Activated T-cell treated with anti-CD3 and anti-CD28 coated beads, Interleukin-2, amount 50 U/mL, for 1 hour (primary cell): Measurements from ENCODE around the gene KRTAP10-6.
"Not testable (repeated sequence)": the region's sequence is repeated elsewhere in the genome, so short reads cannot be mapped to it uniquely, and the experiment has no call there.

ENCODE experiments used
- DNase-seq: peaks from one replicate; pipeline ENCODE4 v3.0.0-alpha.2; 2020

KRTAP10-6 gene

DNA sequence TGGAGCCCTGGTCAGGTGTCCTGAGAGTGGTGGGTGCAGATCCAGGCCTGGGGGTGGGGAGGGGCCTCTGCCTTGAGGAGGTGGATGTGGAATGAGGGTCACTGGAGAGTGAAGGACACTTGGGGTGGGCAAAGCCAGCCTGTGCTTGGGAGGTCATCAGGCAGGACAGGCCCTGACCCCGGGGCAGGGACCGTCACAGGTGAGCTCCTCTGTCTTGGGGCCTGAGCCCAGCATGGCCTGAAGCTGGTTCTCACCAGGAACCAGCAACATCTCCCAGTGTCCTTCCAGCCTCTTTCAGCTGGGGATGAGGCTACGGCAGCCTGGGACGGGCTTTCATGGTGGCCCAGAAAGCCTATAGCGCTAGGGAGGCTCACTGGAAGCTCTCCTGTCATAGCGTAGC is 40.2 kb downstream of the KRTAP10-6 start:
- DNase-seq, result no peak

DNA sequence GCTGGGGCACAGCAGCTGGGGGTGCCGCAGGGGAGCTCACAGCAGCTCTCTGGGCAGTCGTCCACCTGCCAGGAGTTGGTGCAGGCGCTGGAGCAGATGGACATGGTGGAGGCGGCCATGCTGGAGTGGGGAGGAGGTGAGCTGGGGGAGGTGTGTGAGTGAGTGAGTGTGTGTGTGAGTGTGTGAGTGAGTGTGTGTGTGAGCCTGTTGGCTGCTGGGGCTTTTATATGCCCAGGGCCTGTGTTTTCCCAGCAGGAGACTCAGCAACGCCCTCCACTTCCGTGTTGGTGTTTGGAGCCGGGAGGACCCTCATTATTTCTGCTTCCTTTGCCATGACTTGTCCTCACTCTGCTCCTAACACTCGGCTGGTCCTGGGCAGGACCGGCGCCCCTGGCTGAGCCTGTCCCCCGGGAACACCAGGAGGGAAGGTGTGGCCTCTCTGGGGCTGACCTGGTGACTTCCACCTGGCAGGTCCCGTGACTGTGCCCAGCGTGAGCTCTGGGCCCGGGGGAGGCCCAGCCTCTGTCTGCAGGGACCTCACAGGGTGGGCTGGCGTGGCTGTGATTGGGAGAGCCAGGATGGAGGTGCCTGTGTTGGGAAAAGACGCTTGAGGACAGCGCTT is 40.9 kb downstream of the KRTAP10-6 start, which contains the start of gene KRTAP10-2:
KRTAP10-2 (minus strand) TSS at position 166 of the 622 bp plus-strand sequence; CDS start at position 119, 47 bp downstream.
- no peak for DNase-seq

DNA sequence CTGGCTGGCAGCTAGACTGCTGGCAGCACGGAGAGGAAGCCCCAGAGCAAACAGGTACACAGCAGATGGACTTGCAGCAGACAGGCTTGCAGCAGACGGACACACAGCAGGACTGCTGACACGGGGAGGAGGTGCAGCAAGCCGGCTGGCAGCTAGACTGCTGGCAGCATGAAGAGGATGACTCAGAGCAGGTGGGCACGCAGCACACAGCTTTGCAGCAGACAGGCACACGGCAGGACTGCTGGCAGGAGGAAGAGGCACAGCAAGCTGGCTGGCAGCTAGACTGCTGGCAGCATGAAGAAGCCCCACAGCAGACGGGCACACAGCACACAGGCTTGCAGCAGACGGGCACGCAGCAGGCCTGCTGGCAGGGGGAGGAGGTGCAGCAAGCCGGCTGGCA is 41.5 kb downstream of the KRTAP10-6 start:
- no peak for DNase-seq

DNA sequence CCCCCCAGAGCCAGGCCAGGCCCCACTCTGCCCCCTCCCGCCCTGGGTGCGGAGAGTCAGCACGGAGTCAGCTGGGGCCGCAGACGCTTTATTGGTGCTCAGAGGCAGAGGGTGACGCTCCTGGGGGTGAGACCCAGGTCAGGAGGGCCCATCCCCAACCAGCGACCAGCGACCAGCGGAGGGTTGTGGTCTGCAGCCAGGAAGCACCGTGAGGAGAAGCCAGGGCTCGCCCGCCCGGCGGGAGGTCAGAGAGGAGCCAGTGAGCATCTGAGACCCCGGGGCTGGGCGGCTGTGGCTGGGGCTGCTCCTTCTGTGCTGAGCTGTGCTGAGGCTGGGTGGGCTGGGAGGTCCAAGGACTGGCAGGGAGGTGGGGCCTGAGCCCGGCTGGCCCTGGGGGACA is 42.0 kb downstream of the KRTAP10-6 start:
- DNase-seq, result not testable (repeated sequence)

DNA sequence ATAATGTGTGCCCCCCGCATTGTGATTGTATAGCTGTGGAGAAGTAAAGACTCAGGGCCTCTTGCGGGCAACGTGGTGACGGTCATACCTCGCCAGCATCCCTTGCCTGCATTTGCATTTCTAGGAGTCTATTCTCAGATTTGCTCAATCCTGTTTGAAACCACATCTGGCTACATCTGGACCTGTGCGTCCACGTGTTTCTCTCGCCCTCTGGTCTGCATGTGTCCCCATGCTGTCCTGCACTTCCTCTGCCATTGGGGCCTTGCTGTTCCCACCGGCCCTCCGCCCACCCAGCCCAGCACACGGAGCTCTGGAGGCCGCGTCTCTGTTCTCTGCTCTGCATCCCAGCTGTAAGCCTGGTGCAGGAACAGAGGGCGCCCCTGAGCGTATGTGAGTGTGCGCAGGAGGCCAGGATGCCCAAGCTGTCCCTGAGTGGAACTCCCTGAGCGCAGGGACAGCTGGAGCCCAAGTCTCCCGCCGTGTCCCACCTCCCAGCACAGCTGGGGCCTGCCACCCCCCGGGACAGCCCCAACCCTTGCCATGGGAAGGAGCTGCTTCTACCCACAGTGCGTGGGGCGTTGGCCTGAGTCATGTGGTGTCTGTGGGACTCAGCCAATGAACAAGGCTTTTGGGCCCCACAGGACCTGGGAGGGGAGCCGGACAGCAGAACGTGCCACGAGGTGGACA is 42.6 kb downstream of the KRTAP10-6 start:
- DNase-seq, result no peak

DNA sequence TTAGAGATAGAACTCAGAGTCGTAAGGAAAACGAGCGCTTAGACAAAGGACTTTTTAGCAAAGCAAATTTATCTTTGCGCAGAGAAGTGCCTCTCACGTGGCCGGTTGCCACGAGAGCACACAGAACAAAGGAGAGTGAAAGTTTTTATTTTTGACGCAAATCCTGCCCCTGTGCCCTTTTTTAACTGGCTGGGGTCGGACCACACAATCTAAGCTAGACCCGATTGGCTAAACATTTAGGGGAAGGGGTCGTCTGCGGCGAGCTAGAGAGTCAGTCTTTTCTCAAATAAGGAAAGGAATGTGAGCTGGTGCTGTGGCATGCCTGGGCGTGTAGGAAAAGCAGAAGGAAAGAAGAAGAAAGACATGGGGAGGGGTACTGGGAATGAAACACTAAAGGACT is 43.4 kb downstream of the KRTAP10-6 start:
- DNase-seq, result no peak

DNA sequence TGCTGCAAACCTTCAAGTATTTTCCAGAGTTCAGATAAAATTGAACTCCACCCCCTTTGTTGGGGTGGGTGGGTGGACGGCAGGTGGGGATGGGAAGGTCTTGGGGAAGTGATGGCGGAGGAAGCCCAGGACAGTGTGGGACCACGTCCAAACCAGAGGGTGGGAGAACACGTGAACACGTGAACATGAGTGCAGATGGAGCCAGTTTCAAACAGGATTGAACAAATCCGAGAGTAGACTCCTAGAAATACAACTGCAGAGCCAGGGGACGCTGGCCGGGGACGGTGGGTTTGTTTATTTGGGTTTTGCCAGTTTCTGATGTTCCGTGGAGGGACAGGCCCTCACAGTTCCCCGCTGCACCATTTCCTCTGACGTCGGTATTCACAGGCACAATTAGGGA is 43.9 kb downstream of the KRTAP10-6 start:
- no peak for DNase-seq

DNA sequence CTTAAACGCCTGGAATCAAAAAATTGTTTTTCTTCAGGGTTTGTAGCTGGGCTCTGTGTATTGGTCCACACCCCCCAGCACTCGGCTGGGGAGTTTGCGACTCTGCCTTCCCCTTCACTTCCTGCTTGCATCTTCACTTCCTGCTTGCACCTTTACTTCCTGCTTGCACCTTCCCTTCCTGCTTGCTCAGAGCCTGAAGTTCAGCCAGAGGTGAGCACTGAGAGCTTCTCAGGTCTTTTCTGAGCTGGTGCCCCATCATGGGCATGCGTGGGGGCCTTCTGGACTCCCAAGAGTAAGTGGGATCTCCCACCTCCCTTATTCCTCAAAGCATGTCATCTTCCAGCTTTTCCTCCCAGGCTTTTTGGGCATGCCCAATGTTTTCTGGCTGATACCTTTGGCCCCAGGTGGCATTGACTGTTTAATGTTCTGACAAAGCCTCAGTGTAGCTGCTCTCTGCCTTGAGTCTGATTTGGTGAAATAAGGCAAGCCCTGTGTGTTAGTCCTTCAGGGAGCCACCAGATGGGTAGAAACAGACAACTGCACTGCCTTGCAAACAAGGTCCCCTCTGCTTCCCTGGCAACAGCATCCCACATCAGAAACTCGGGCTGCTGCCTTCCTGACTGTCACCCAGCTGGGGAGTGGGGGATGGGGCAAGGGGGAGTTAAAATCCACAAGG is 44.5 kb downstream of the KRTAP10-6 start:
- DNase-seq, result peak; percentile 25

DNA sequence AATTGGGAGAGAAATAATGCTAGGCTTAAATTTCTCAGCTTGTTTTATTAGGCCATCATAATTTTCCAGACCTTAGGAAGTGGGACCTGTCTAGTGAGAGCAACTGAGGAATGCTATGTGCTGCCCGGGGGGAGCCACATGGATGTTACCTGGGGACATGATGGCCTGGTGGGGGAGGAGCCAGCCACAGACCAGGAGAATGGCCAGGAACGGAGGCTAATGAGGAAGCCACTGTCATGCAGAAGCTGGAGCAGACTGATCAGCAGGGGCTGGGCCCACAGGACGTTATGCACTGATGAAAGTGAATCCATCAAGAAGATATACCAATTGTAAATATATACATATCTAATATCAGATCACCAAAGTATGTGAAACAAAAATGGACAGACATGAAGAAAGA is 47.7 kb downstream of the KRTAP10-6 start:
- no peak for DNase-seq

DNA sequence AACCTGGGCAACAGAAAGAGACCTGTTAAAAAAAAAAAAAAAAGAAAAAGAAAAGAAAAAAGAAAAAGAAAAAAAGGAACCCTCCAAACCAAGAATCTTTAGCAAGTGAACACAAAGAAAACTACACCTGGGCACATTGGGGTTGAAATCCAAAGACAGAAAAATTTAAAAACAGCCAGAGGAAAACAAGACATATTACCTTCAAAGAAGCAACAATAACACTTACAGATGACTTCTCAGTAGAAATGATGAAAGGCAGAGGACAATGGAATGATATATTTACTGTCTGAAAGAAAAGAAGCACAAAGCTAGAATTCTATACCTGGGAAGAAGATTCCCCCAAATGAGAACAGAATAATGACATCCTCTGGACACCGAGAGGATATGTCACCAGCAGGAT is 49.6 kb downstream of the KRTAP10-6 start:
- no peak for DNase-seq
